Pulmonary artery endothelial cell (primary cell): ENCODE results near the gene SF3B1. TPM values are rescaled to one million over a fixed set of nuclear protein-coding genes. Genes with fewer than 3 reads are reported as not detected.
"Not testable (repeated sequence)": the region's sequence is repeated elsewhere in the genome, so short reads cannot be mapped to it uniquely, and the experiment has no call there.

Source experiments
- DNase-seq: peaks from one replicate; pipeline ENCODE4 v3.0.0-alpha.2; 2011; ENCODE audit warnings: low read depth, low spot score
- total RNA-seq: library from RNA; depleted of rRNA; stranded (reverse); fragments of >200 nt; gene quantifications from 2 replicates; pipeline ENCODE4 v1.2.3, GENCODE V29; 2014

The SF3B1 gene
- total RNA-seq, 1 donor from 2014 or later: 162 TPM

- no peak for DNase-seq
These were observed 51.0 kb downstream of the SF3B1 start for GRCh38 chr2:197383825-197384224.

DNA sequence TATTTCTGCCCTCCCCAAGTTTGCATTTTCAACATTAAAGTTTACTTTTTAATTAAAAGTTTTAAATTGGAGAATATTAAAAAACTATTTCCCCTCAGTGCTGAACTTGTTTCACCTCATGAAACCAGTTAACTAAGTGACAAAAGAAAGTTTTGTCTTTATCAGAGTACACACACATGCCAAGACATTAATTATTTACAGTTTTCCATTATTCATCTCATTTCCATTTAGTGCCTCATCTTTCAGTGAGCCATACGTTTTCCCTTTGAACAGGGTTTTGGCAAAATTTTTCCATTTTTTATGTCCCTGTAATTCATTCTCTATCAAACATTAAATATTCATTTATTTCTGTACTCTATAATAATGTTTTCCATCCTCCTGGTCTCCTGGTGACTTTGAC lies 53.2 kb downstream of the SF3B1 start:
- no peak for DNase-seq

DNA sequence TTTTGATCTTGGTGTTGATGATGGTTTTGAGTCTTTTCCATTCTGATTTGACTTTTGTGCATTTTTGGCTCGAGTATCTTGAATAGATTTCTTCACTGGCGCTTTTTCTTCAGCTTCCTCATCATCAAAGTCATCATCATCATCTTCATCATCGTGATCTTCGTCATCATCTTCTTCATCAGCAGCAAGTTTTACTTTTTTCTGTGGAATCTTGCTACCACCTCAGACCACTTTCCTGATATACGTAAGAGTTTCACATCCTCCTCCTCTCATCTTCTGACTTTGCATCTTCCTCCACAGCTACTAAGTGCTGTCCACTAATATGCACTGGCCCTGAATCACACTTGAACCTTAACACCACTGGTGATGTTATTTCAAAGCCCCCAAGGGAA lies 54.9 kb downstream of the SF3B1 start:
- not testable (repeated sequence) for DNase-seq

- DNase-seq: not testable (repeated sequence)
These were observed 55.4 kb downstream of the SF3B1 start for GRCh38 chr2:197379308-197379917.

- no peak for DNase-seq
These were observed 56.1 kb downstream of the SF3B1 start for GRCh38 chr2:197378494-197379307.

DNA sequence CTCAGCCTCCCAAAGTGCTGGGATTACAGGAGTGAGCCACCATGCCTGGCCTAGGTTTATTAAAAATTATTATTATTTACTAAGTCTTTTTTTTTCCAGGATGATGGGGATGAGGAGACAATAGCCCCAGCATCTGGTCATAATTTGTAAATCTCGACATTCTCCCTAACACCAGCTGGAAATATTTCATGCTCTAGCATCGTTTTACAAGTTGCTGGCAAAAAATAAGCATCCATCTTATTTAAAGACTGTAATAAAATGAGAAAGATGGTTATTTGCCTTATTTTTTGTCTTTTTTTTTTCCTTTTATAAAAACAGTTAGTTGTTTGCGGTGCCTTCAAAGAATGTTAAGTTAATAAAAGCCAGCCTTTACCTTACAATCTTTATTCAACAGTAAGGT lies 56.7 kb downstream of the SF3B1 start:
- DNase-seq: no peak

- no peak for DNase-seq
These were observed 57.2 kb downstream of the SF3B1 start for GRCh38 chr2:197377670-197378069.

GRCh38 chr2:197372592-197372991 lies 62.2 kb downstream of the SF3B1 start:
- no peak for DNase-seq

- DNase-seq: not testable (repeated sequence)
These were observed 64.2 kb downstream of the SF3B1 start for GRCh38 chr2:197370664-197371063.

DNA sequence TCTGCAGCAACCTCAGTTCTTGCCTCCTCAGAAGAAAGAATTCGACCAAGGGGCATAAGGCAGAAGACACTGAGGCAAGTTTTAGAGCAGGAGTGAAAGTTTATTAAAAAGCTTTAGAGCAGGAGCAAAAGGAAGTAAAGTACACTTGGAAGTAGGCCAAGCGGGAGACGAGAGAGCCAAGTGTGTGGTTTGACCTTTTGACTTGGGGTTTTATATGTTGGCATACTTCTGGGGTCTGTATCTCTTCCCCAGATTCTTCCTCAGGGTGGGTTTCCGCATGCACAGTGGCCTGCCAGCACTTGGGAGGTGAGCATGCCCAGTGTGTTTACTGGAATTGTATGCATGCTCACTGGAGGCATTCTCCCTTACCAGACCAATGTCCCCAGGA lies 64.9 kb downstream of the SF3B1 start:
- no peak for DNase-seq

- no peak for DNase-seq
These were observed 65.4 kb downstream of the SF3B1 start for GRCh38 chr2:197369228-197369932.

- DNase-seq: no peak
These were observed 66.4 kb downstream of the SF3B1 start for GRCh38 chr2:197368412-197368811.

- no peak for DNase-seq
These were observed 70.8 kb downstream of the SF3B1 start for GRCh38 chr2:197363998-197364397.

- no peak for DNase-seq
These were observed 74.1 kb downstream of the SF3B1 start for GRCh38 chr2:197360744-197361156.

DNA sequence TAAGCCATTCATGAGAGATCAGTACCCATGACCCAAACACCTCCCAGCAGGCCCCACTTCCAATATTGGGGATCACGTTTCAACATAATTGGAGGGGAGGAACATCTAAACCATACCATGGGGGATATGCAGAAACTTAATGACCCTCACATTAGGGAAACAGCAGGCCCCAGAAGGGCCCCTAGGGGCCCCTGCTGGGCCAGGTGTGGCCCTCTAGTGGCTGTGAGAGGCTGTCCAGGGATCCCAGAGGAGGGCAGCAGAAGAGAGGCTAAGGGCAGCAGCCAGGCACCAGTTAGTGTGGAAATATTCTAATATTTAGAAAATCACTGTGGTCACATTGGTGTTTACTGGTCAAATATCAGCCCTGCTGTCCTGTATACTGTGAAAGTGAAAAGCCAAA lies 75.0 kb downstream of the SF3B1 start:
- no peak for DNase-seq

DNA sequence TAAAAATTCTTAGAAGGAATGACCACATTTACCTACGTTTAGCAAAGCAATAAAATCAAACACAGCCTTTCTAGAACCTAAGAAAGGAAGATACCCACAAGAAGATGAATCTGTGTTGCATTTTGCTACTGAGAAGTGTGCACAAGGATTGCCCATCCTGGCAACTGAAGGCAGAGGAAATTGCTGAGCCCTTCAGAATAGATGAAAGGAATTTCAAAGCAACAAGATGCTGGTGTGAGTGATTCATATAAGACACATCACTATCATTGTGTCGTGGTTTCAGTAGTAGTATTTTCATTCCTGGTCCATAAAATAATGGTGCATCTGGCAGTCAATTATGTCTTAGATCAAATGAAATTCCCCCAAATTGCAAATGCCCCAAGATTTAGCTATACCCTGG lies 75.9 kb downstream of the SF3B1 start:
- no peak for DNase-seq

DNA sequence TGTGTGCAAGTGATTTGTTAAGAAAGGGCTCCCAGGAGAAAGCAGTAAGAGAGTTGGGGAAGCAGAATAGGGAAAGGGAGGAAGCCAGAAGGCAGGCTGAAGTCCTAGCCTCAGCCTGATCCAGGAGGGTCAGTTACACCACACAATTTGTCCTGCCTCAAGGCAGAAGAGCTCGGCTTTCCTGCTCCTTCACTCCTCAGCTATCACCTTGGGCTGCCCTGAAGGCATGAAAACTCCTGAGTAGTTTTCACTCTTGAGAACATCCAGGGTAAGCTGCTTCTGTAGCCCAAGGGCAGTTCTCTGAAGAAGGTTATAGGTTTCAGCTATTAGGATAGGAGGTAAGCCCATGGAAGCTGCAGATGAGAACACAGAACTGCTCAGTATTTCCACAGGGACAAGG lies 76.8 kb downstream of the SF3B1 start:
- no peak for DNase-seq

GRCh38 chr2:197356136-197356535 lies 78.7 kb downstream of the SF3B1 start:
- no peak for DNase-seq

DNA sequence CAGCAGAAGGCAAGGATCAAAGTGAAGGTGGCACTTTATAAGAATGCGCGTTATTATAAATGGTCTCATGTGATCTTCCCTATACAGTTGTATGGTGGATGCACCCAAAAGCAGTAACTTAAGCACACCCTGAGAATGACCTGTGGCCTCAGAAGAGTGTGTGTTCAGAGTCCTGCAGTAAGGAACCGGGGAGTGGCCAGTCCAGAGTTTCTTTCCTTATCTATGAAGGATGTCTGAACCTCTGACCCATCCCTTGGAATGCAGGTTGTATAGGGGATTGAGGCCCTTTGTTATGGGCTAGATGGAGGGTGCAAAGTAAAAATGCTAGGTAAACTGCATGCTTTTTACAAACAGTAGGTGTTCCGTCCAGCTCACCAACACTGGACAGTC lies 80.7 kb downstream of the SF3B1 start:
- no peak for DNase-seq

DNA sequence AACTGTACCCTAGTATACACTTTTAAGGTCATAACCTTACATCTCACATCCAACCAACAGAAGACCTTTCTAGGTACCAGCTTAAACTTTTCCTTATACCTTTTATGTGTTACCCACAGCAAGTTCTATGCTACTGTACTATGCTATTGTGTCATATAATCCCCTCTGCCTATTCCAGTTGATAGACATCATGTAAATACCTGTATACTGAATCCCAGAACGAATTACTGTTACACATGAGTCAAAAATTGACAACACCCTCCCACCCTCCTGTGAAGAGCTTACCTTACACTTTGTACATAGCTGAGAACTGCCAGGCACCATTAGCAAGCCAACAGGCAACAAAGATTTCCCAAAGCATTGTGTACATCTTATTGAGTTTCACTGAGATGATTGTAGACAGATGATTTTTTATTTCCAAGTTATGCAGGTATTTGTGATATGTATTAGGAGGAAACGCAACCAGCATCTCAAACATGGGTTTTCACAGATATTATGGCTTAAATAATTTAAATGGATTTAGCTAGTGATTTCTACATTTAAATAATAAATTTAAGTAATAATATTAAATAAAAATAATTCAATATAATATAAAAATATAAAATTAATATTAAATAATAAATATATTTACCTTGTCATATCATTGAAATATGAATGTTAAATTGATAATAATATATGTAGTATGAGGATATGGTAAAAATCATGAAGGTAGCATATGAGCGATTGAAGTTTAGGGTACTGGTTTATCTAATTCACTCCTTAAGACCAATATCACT lies 81.2 kb downstream of the SF3B1 start:
- no peak for DNase-seq

DNA sequence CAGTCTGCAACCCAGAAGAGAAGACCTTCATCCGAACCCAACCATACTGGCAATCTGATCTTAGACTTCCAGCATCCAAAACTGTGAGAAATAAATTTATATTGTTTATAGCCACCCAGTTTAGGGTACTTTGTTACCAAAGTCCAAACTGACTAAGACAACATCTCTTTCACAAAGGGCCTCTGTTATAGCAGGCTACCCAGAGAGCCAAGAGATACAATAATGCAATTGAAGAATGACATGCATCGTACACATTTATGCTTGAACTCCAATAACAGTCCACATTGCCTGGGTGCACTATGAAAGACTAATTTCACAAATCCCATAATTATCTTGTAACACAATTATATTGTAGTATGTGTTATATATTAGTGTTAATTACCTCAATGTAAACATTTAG lies 85.1 kb downstream of the SF3B1 start:
- DNase-seq: no peak
